Prostate gland (tissue), 2 donors: ENCODE measurements around the gene SKAP1.

Source experiments
- CTCF ChIP-seq, 4 experiments: fragments of 200-600 bp in 2 of 4; fragments of 450-650 bp in 2 of 4; sonication (generic) in 2 of 4; IDR thresholded peaks; 1 replicate in 3 of 4; 2 replicates in 1 of 4; pipeline ENCODE4 v1.5.1; 2016 to 2019; ENCODE audit warnings: antibody characterized with exemption in 4 of 4, mild to moderate bottlenecking in 2 of 4, moderate library complexity in 2 of 4
- POLR2A ChIP-seq: fragments of 450-650 bp; IDR thresholded peaks from one replicate; pipeline ENCODE4 v1.6.1; 2016; ENCODE audit warnings: antibody characterized with exemption, mild to moderate bottlenecking
- POLR2AphosphoS5 ChIP-seq: sonication (generic); formaldehyde crosslinking; IDR thresholded peaks from one replicate; pipeline ENCODE4 v1.6.1; 2017; ENCODE audit warnings: antibody characterized with exemption

- no peak for TF ChIP-seq CTCF (IDR thresholded peaks at IDR 0.05)
- no peak for TF ChIP-seq POLR2AphosphoS5
- no peak for TF ChIP-seq POLR2A
Measured at GRCh38 chr17:48258331-48258730, 171.7 kb downstream of the SKAP1 start.
